Prostate gland (tissue), 2 donors: Measurements from ENCODE around the gene C6orf120.

ENCODE experiments used
- POLR2AphosphoS5 ChIP-seq: sonication (generic); formaldehyde crosslinking; IDR thresholded peaks from one replicate; pipeline ENCODE4 v1.6.1; 2017; ENCODE audit warnings: antibody characterized with exemption
- TF ChIP-seq, protein P1 (sequence below), 4 experiments: fragments of 200-600 bp in 2 of 4; fragments of 450-650 bp in 2 of 4; sonication (generic) in 2 of 4; IDR thresholded peaks; 1 replicate in 3 of 4; 2 replicates in 1 of 4; pipeline ENCODE4 v1.5.1; 2016 to 2019; ENCODE audit warnings: antibody characterized with exemption in 4 of 4, mild to moderate bottlenecking in 2 of 4, moderate library complexity in 2 of 4

DNA sequence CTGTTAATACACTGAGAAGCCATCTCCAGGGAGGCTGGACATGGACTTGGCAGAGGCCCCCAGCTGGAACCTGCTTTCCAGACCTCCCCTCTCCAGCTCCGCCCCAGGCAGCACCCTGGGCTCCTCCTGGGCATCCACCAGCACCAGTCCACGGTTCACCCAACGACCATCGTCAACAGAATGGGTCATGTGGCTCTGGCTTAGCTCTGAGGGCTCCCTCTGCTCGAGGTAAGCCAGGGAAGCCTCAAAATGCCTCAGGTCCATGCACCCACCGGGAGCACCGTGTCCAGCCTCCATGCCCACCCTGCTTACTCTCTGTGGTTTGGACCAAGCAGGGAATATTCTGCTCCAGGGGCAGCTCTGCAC lies 40.6 kb upstream of the C6orf120 start:
- TF ChIP-seq POLR2AphosphoS5, result no peak
- TF ChIP-seq, protein P1, sequence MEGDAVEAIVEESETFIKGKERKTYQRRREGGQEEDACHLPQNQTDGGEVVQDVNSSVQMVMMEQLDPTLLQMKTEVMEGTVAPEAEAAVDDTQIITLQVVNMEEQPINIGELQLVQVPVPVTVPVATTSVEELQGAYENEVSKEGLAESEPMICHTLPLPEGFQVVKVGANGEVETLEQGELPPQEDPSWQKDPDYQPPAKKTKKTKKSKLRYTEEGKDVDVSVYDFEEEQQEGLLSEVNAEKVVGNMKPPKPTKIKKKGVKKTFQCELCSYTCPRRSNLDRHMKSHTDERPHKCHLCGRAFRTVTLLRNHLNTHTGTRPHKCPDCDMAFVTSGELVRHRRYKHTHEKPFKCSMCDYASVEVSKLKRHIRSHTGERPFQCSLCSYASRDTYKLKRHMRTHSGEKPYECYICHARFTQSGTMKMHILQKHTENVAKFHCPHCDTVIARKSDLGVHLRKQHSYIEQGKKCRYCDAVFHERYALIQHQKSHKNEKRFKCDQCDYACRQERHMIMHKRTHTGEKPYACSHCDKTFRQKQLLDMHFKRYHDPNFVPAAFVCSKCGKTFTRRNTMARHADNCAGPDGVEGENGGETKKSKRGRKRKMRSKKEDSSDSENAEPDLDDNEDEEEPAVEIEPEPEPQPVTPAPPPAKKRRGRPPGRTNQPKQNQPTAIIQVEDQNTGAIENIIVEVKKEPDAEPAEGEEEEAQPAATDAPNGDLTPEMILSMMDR (IDR thresholded peaks at IDR 0.05), result no peak
